Aorta (tissue), 5 donors: ENCODE results near the gene TMEM183A. TPM values are rescaled to one million over a fixed set of nuclear protein-coding genes. Genes with fewer than 3 reads are reported as not detected.
"Not testable (repeated sequence)": the region's sequence is repeated elsewhere in the genome, so short reads cannot be mapped to it uniquely, and the experiment has no call there.

Source experiments
- ATAC-seq: fragments of 200-7000 bp; cut with Tn5 transposase; one replicate; pipeline ENCODE4 v1.9.1; 2022; ENCODE audit warnings: moderate library complexity; ENCODE audit not compliant: low FRiP score
- DNase-seq, 2 donors: peaks; one replicate each; pipeline ENCODE4 v3.0.0-alpha.2; 2020
- H3K27ac ChIP-seq, 2 donors: one replicate each; pipeline ENCODE4 v1.5.1; 2013; ENCODE audit warnings: low read length in 2 of 2, mild to moderate bottlenecking in 2 of 2, moderate library complexity in 2 of 2, control low read depth in 1 of 2, inconsistent platforms in 1 of 2, low read depth in 1 of 2
- H3K27me3 ChIP-seq, 2 donors: one replicate each; pipeline ENCODE4 v1.6.1; 2013; ENCODE audit warnings: control low read depth in 1 of 2, low read length in 1 of 2, mild to moderate bottlenecking in 1 of 2, moderate library complexity in 1 of 2; ENCODE audit not compliant: insufficient read depth in 2 of 2, control insufficient read depth in 1 of 2
- H3K36me3 ChIP-seq, 2 donors: one replicate each; pipeline ENCODE4 v1.6.1; 2013; ENCODE audit warnings: control low read depth in 1 of 2, low read length in 1 of 2, mild to moderate bottlenecking in 1 of 2; ENCODE audit not compliant: insufficient read depth in 2 of 2, control insufficient read depth in 1 of 2
- H3K4me1 ChIP-seq, 2 donors: one replicate each; pipeline ENCODE4 v1.6.1; 2013; ENCODE audit warnings: low read length in 2 of 2, control low read depth in 1 of 2, mild to moderate bottlenecking in 1 of 2, moderate library complexity in 1 of 2; ENCODE audit not compliant: insufficient read depth in 2 of 2, control insufficient read depth in 1 of 2
- H3K4me3 ChIP-seq, 2 donors: one replicate each; pipeline ENCODE4 v1.5.1; 2013; ENCODE audit warnings: low read length in 2 of 2, control low read depth in 1 of 2, mild to moderate bottlenecking in 1 of 2
- H3K9me3 ChIP-seq: one replicate; pipeline ENCODE4 v1.6.1; 2013; ENCODE audit warnings: mild to moderate bottlenecking, low read length; ENCODE audit not compliant: control insufficient read depth
- WGBS, 2 donors: extraction: QIAGEN DNeasy Blood & Tissue Kit; methylation state at CpG; one replicate each; pipeline ENCODE4 v1.1.7; 2013; 5-methylcytosine and 5-hydroxymethylcytosine counted together
- intact Hi-C, 2 donors: fragments of 100-400 bp; cut with DNase I; formaldehyde crosslinking; loops; one replicate each; pipeline versions ENCODE4 v1.14.2 to v1.15.0; 2022
- polyA plus RNA-seq, 2 donors: library from polyadenylated mRNA; stranded (reverse); fragments of 200-250 nt; gene quantifications; one replicate each; pipeline ENCODE4 v1.2.3, GENCODE V29; 2013
- total RNA-seq, 2 donors: library from RNA; stranded (reverse); fragmentation: NEBNext Ultra II Directional; extraction: Animal tissue kit (Norgen Biotek cat#: 25700); gene quantifications; one replicate each; pipeline ENCODE4 v1.2.1, GENCODE V29; 2021
- donor health status: healthy with polysubstance abuse.
- donor health status: Bipolar disorder and iron deficiency.
- donor health status: DM: no; HTN: no; CAD: no.
- donor health status: DM: no; HTN: no; CAD: no.
- donor health status: DM: yes; HTN: yes; CAD: no.

The TMEM183A gene
- total and polyA plus RNA-seq, 4 donors, result 43.9 to 55.7 (median 47.3) TPM

- intact Hi-C loops, result no loop called here
- DNase-seq (no peak), ATAC-seq (no peak)
- no peak overlapping the region for H3K4me3 ChIP-seq
- no peaks in the 10 kb centered on the region for H3K4me1 ChIP-seq
- H3K27me3 ChIP-seq, result no peaks in the 10 kb centered on the region
- H3K9me3 ChIP-seq, result no peaks in the 10 kb centered on the region
- H3K27ac ChIP-seq, result no peak overlapping the region
- WGBS, 2 donors, result 73 to 78% methylated on average over 6 of the region's 6 CpGs
- peaks cover 10 to 18% of the 10 kb centered on the region in 2 donors for H3K36me3 ChIP-seq
Observed at GRCh38 chr1:203017692-203018091, 10.5 kb downstream of the TMEM183A start.

GRCh38 chr1:203022855-203023254 is 15.7 kb downstream of the TMEM183A start:
- H3K4me1 ChIP-seq, H3K4me3 ChIP-seq, ATAC-seq, H3K36me3 ChIP-seq, H3K27me3 ChIP-seq, H3K9me3 ChIP-seq, DNase-seq, H3K27ac ChIP-seq, intact Hi-C loops: not testable (repeated sequence)
- WGBS, 2 donors, result 74 to 80% methylated on average over 3 to 5 of the region's 10 CpGs

GRCh38 chr1:203025686-203026030 is 18.5 kb downstream of the TMEM183A start:
- Histone ChIP-seq H3K27me3 (no peaks in the 10 kb centered on the region), H3K36me3 (peaks cover 0 to 5% of the 10 kb centered on the region in 2 donors), H3K4me3 (no peak overlapping the region), H3K9me3 (no peaks in the 10 kb centered on the region), H3K4me1 (no peaks in the 10 kb centered on the region), H3K27ac (peak overlapping the region in 1 of 2 donors; percentile 16)
- ATAC-seq, result no peak
- DNase-seq, result no peak
- intact Hi-C loops, result no loop called here

DNA sequence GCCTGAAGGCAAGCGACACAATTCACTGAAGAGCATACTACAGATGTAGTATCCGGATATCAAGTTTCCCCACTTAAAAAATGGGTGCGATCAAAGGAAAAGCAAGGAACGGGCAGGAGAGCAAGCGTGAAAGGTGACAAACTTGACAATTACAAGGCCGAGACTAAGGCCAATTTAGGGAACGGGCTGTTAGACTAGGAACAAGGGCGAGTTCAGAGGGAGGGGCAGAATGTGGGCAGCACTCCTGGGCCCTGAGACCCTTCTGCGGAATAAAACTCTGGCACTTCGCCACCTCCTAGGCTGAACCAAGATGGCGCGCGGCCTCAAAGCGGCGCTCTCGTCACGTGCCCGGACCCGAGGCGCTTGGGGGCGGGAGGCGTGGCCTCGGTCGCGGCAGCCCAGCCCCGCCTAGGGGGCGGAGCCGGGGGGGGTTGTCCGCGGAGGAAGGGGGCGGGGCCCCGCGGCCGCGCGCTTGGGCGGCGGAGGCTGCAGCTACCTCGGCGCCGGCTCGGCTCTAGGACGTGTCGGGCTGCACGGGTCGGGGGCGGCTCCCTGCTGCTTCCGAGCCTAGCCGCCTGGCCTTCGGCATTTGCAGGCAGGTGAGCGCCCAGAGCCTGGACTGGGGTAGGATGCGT is 19.0 kb downstream of the TMEM183A start, which contains the start of gene PPFIA4:
PPFIA4 (plus strand) TSS at position 461 of the 635 bp plus-strand sequence. CDS start 12,518 bp downstream, outside the sequence.
- intact Hi-C loops, result no loop called here
- Histone ChIP-seq H3K9me3 (no peaks in the 10 kb centered on the region), H3K4me1 (no peaks in the 10 kb centered on the region), H3K4me3 (peak within 1 kb of the TSS; percentile 8 to 23), H3K27me3 (no peaks in the 10 kb centered on the region), H3K36me3 (peaks cover 0 to 2% of the 10 kb centered on the region in 2 donors), H3K27ac (peak within 1 kb of the TSS in 1 of 2 donors; percentile 16)
- DNase-seq (peak; percentile 90 to 95), ATAC-seq (peak; percentile 94)
- 10 to 11% methylated on average over 47 to 52 of the region's 52 CpGs for WGBS, 2 donors

GRCh38 chr1:203026666-203027663 is 19.8 kb downstream of the TMEM183A start:
- H3K4me1 ChIP-seq, result no peaks in the 10 kb centered on the region
- DNase-seq (no peak), ATAC-seq (peak; percentile 12)
- H3K4me3 ChIP-seq, result peak overlapping the region; percentile 8 to 23
- 8 to 12% methylated on average over 44 to 46 of the region's 46 CpGs for WGBS, 2 donors
- no peaks in the 10 kb centered on the region for H3K9me3 ChIP-seq
- H3K27ac ChIP-seq, result no peak overlapping the region
- peaks cover 0 to 2% of the 10 kb centered on the region in 2 donors for H3K36me3 ChIP-seq
- intact Hi-C loops, result no loop called here
- H3K27me3 ChIP-seq, result no peaks in the 10 kb centered on the region

DNA sequence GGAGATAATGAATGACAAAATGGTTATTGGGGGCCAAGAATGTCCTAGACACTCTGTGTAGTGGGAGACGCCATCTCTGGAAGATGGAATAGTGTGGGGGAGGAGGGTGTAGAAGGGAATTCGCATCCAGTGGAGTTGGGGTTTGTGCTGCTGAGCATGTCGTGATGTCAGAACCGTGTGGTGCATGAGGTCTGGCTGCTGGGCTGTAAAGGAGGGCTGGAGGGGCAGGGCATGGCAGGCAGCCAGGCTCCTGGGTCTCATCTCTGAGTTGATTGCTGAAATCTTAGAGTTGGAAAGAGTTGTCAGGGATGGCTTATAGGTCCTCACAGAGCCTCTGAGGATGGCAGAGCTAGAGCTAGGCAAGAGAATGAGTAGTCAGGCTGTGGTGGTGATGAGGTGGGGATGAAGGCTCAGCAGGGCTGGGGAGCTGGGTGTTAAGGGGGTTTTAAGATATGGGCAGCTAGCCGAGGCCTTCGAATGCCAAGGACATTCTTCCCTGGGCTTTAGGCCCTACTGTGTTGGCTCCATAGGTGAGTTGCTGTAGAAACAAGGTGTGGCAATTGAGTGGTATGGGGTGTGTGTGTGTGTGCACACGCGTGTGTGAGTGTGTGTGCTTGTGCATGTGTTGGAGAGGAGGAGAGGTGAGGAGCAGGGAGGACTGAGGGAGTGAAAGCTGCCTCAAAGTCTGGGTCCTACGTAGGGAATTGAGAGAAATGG is 21.1 kb downstream of the TMEM183A start:
- Histone ChIP-seq H3K27me3 (no peaks in the 10 kb centered on the region), H3K27ac (peak overlapping the region in 1 of 2 donors; percentile 14), H3K4me3 (no peak overlapping the region), H3K4me1 (no peaks in the 10 kb centered on the region), H3K9me3 (no peaks in the 10 kb centered on the region), H3K36me3 (no peaks in the 10 kb centered on the region)
- ATAC-seq, result no peak
- 66 to 67% methylated on average over 9 of the region's 9 CpGs for WGBS, 2 donors
- intact Hi-C loops, result no loop called here
- DNase-seq, result no peak

DNA sequence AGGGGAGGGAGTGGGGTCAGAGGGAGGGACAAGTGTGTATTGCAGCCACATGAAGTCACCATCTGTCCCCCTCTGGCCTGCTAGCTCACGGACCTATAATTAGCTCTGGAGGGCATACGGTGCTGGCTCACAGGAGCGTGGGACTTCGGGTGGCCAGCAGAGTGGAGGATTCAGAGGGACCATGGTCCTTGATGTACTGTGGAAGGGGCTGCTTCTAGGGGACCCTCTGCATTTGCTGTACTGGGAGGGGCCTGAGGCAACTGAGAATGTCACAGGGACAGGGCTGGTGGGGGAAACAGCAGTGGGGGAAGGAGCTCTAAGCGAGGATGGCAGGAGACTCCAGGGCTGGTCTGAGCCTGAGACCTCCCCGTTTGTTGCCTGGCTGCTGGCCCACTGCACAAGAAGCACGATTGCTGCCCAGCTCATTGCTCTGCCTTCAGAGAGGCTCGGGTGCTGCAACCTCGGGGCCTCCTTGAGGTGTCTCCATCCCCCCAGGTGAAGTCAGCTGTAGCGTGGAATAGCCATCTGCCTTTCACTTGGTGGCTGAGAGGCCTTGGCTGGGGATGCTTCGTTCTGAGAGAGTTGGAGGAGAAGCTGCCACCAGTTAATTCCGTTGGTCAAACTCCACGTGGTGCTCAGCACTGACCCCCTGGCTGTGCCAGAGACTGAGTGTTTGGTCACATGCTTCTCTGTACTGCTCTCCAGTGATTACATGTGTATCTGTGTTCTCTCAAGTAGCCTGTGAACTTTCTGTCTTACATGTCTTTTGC is 21.8 kb downstream of the TMEM183A start:
- intact Hi-C loops, result no loop called here

GRCh38 chr1:203031467-203031866 is 24.3 kb downstream of the TMEM183A start:
- DNase-seq (no peak), ATAC-seq (no peak)
- Histone ChIP-seq H3K9me3 (no peaks in the 10 kb centered on the region), H3K4me3 (no peak overlapping the region), H3K36me3 (no peaks in the 10 kb centered on the region), H3K27ac (no peak overlapping the region), H3K27me3 (no peaks in the 10 kb centered on the region), H3K4me1 (no peaks in the 10 kb centered on the region)
- 91% methylated on average over 6 of the region's 6 CpGs for WGBS, 2 donors
- intact Hi-C loops, result no loop called here

More for the DNA sequence above, 21.8 kb downstream of the TMEM183A start:
- no peak for DNase-seq
- H3K4me1 ChIP-seq, result no peaks in the 10 kb centered on the region
- H3K4me3 ChIP-seq, result no peak overlapping the region
- no peaks in the 10 kb centered on the region for H3K36me3 ChIP-seq
- peak; percentile 17 for ATAC-seq
- peak overlapping the region in 1 of 2 donors; percentile 38 for H3K27ac ChIP-seq
- no peaks in the 10 kb centered on the region for H3K27me3 ChIP-seq
- WGBS, 2 donors, result 11% methylated on average over 13 of the region's 13 CpGs
- no peaks in the 10 kb centered on the region for H3K9me3 ChIP-seq
